H1 (cell line): ENCODE data around the gene GDI2. TPM values are rescaled to one million over a fixed set of nuclear protein-coding genes. Genes with fewer than 3 reads are reported as not detected.
"Not testable (repeated sequence)": the region's sequence is repeated elsewhere in the genome, so short reads cannot be mapped to it uniquely, and the experiment has no call there.

ENCODE experiments used
- CTCF ChIA-PET: fragments of 300-600 bp; sonication (Branson Sonifier 250); formaldehyde crosslinking; loops from one replicate; lab custom pipeline; 2021; ENCODE audit not compliant: partially characterized antibody; lab: Charles Lee
- POLR2A ChIA-PET: fragments of 300-600 bp; sonication (Branson Sonifier 250); formaldehyde crosslinking; loops from one replicate; lab custom pipeline; 2021; ENCODE audit warnings: inconsistent platforms; ENCODE audit not compliant: partially characterized antibody; lab: Charles Lee
- DNase-seq, 2 experiments: peaks; one replicate each; pipeline versions ENCODE4 v3.0.0 to v3.0.0-alpha.2; 2010 to 2022; ENCODE audit warnings: low spot score in 2 of 2, low read depth in 1 of 2, mixed read lengths in 1 of 2
- FAIRE-seq: peaks from 2 replicates; lab custom pipeline; 2011; peaks lifted over from hg19 to GRCh38; lab: Jason Lieb, UNC
- H2AFZ ChIP-seq: 2 replicates; pipeline ENCODE4 v1.8.1; 2012; ENCODE audit warnings: low read length, inconsistent platforms
- H2AK5ac ChIP-seq: 2 replicates; pipeline ENCODE4 v1.6.1; 2013; ENCODE audit warnings: low read depth, low read length
- H2BK120ac ChIP-seq: replicated peaks from 2 replicates; pipeline ENCODE3; 2013; ENCODE audit warnings: low read depth, low read length, inconsistent platforms
- H2BK12ac ChIP-seq: 2 replicates; pipeline ENCODE4 v1.6.1; 2013; ENCODE audit warnings: low read depth, low read length
- H2BK15ac ChIP-seq: 2 replicates; pipeline ENCODE4 v1.6.1; 2013; ENCODE audit warnings: low read length
- H2BK20ac ChIP-seq: 2 replicates; pipeline ENCODE4 v1.6.1; 2013; ENCODE audit warnings: low read length
- H2BK5ac ChIP-seq: 2 replicates; pipeline ENCODE4 v1.6.1; 2013; ENCODE audit warnings: low read depth, low read length
- H3K14ac ChIP-seq: 2 replicates; pipeline ENCODE4 v1.6.1; 2013; ENCODE audit warnings: inconsistent platforms; ENCODE audit not compliant: insufficient read length
- H3K18ac ChIP-seq: 2 replicates; pipeline ENCODE4 v1.6.1; 2013; ENCODE audit warnings: low read length; ENCODE audit errors: extremely low read depth
- H3K23ac ChIP-seq: 2 replicates; pipeline ENCODE4 v1.6.1; 2013; ENCODE audit warnings: inconsistent platforms; ENCODE audit not compliant: insufficient read length
- H3K23me2 ChIP-seq: 2 replicates; pipeline ENCODE4 v1.6.1; 2013; ENCODE audit warnings: low read depth, low read length
- H3K27ac ChIP-seq: 2 replicates; pipeline ENCODE4 v1.6.1; 2011; ENCODE audit warnings: low read depth, low read length, inconsistent platforms
- H3K27me3 ChIP-seq, 4 experiments: replicated peaks in 1 of 4; 1 replicate in 1 of 4; 2 replicates in 3 of 4; pipeline versions ENCODE4 v1.6.1 to v1.8.1; 2011 to 2013; ENCODE audit warnings: low read length in 3 of 4, mild to moderate bottlenecking in 3 of 4, inconsistent platforms in 2 of 4, mixed read lengths in 2 of 4, moderate library complexity in 1 of 4; ENCODE audit not compliant: control insufficient read depth in 3 of 4, insufficient read depth in 3 of 4; ENCODE audit errors: extremely low read depth in 1 of 4
- H3K36me3 ChIP-seq, 4 experiments: 2 replicates each; pipeline versions ENCODE4 v1.6.1 to v1.8.1; 2011 to 2013; ENCODE audit warnings: mild to moderate bottlenecking in 4 of 4, low read length in 3 of 4, moderate library complexity in 2 of 4, control low read depth in 1 of 4, inconsistent platforms in 1 of 4; ENCODE audit not compliant: insufficient read depth in 4 of 4, control insufficient read depth in 2 of 4
- H3K4ac ChIP-seq: replicated peaks from 2 replicates; pipeline ENCODE3; 2013; ENCODE audit warnings: low read length, low read depth, mixed read lengths, inconsistent platforms; ENCODE audit not compliant: insufficient read length
- H3K4me1 ChIP-seq, 4 experiments: replicated peaks in 1 of 4; 1 replicate in 1 of 4; 2 replicates in 3 of 4; pipeline versions ENCODE4 v1.6.1 to v1.8.1; 2011 to 2013; ENCODE audit warnings: low read length in 3 of 4, inconsistent platforms in 2 of 4, mixed read lengths in 1 of 4; ENCODE audit not compliant: insufficient read depth in 4 of 4, control insufficient read depth in 3 of 4
- H3K4me2 ChIP-seq, 2 experiments: 2 replicates each; pipeline versions ENCODE4 v1.6.1 to v1.8.1; 2011 to 2013; ENCODE audit warnings: low read depth in 2 of 2, low read length in 2 of 2, control low read depth in 1 of 2, inconsistent platforms in 1 of 2, mild to moderate bottlenecking in 1 of 2; ENCODE audit not compliant: insufficient read depth in 1 of 2
- H3K4me3 ChIP-seq, 4 experiments: fragments of 200-600, 300-600 bp in 1 of 4; sonication (generic), shearing (Covaris generic), sonication (Bioruptor Twin) in 1 of 4; 2 replicates each; pipeline versions ENCODE4 v1.5.1 to v1.8.1; 2011 to 2016; ENCODE audit warnings: low read length in 4 of 4, low read depth in 3 of 4, control low read depth in 2 of 4, inconsistent platforms in 2 of 4, mild to moderate bottlenecking in 2 of 4, mixed read lengths in 1 of 4, moderate library complexity in 1 of 4; ENCODE audit not compliant: insufficient read depth in 2 of 4; ENCODE audit errors: extremely low read depth in 1 of 4
- H3K56ac ChIP-seq: replicated peaks from 2 replicates; pipeline ENCODE3; 2013; ENCODE audit warnings: low read depth, mild to moderate bottlenecking, mixed read lengths, low read length, inconsistent platforms; ENCODE audit not compliant: insufficient read length
- H3K79me1 ChIP-seq: 2 replicates; pipeline ENCODE4 v1.6.1; 2013; ENCODE audit warnings: low read depth, low read length, control low read depth
- H3K79me2 ChIP-seq, 2 experiments: 2 replicates each; pipeline versions ENCODE4 v1.6.1 to v1.8.1; 2012 to 2013; ENCODE audit warnings: low read length in 2 of 2, mild to moderate bottlenecking in 2 of 2, inconsistent platforms in 1 of 2; ENCODE audit not compliant: insufficient read depth in 2 of 2, control insufficient read depth in 1 of 2
- H3K9ac ChIP-seq, 4 experiments: replicated peaks in 1 of 4; 1 replicate in 1 of 4; 2 replicates in 3 of 4; pipeline versions ENCODE4 v1.6.1 to v1.8.1; 2011 to 2013; ENCODE audit warnings: low read depth in 3 of 4, low read length in 3 of 4, control low read depth in 2 of 4, mild to moderate bottlenecking in 2 of 4, moderate library complexity in 2 of 4, inconsistent platforms in 1 of 4; ENCODE audit errors: extremely low read depth in 1 of 4
- H3K9me3 ChIP-seq, 2 experiments: 2 replicates each; pipeline versions ENCODE4 v1.6.1 to v1.8.1; 2012 to 2013; ENCODE audit warnings: mild to moderate bottlenecking in 2 of 2, moderate library complexity in 2 of 2, control low read depth in 1 of 2, inconsistent platforms in 1 of 2, low read depth in 1 of 2, low read length in 1 of 2, mixed read lengths in 1 of 2; ENCODE audit not compliant: insufficient read depth in 2 of 2
- H4K20me1 ChIP-seq, 2 experiments: replicated peaks in 1 of 2; 2 replicates each; pipeline versions ENCODE3 to v1.8.1; 2011 to 2013; ENCODE audit warnings: inconsistent platforms in 2 of 2, low read length in 2 of 2, mild to moderate bottlenecking in 1 of 2; ENCODE audit not compliant: insufficient read depth in 2 of 2, control insufficient read depth in 1 of 2
- H4K5ac ChIP-seq: 2 replicates; pipeline ENCODE4 v1.6.1; 2013; ENCODE audit warnings: low read length, low read depth, mixed read lengths, inconsistent platforms; ENCODE audit not compliant: insufficient read length
- H4K8ac ChIP-seq: 2 replicates; pipeline ENCODE4 v1.8.0; 2013; ENCODE audit warnings: mild to moderate bottlenecking, moderate library complexity, low read length, inconsistent platforms; ENCODE audit not compliant: insufficient read depth; ENCODE audit errors: extremely low read depth
- H4K91ac ChIP-seq: replicated peaks from 2 replicates; pipeline ENCODE3; 2013; ENCODE audit warnings: low read length, mixed read lengths, inconsistent platforms; ENCODE audit not compliant: insufficient read length
- BACH1 ChIP-seq: IDR thresholded peaks from 2 replicates; pipeline ENCODE4 v1.6.1; 2012; ENCODE audit warnings: low read length, improper control_type of control experiment
- CHD1 ChIP-seq: IDR thresholded peaks from 2 replicates; pipeline ENCODE4 v1.6.1; 2012; ENCODE audit warnings: low read depth, low read length, improper control_type of control experiment
- JUN ChIP-seq: IDR thresholded peaks from 2 replicates; pipeline ENCODE4 v1.6.1; 2011; ENCODE audit warnings: low read depth, mild to moderate bottlenecking, improper control_type of control experiment, low read length
- KDM1A ChIP-seq: fragments of 200-600, 300-600 bp; sonication (generic); IDR thresholded peaks from 2 replicates; pipeline ENCODE4 v1.7.1; 2016; ENCODE audit warnings: mild to moderate bottlenecking, low read length, borderline replicate concordance
- SAP30 ChIP-seq: fragments of 300-600 bp; sonication (generic); IDR thresholded peaks from 2 replicates; pipeline ENCODE4 v1.7.1; 2012; ENCODE audit warnings: low read length, moderate library complexity, mild to moderate bottlenecking, inconsistent platforms; ENCODE audit not compliant: insufficient read depth, insufficient replicate concordance
- SP2 ChIP-seq: IDR thresholded peaks from 2 replicates; pipeline ENCODE4 v1.6.1; 2012; ENCODE audit warnings: mild to moderate bottlenecking, low read length, inconsistent platforms
- SRF ChIP-seq: IDR thresholded peaks from 2 replicates; pipeline ENCODE4 v1.6.1; 2011; ENCODE audit warnings: mild to moderate bottlenecking, low read depth, low read length, moderate library complexity
- YY1 ChIP-seq: IDR thresholded peaks from 2 replicates; pipeline ENCODE4 v1.6.1; 2011; ENCODE audit warnings: low read depth, mild to moderate bottlenecking, low read length
- WGBS, 2 experiments: shearing (Covaris generic) in 1 of 2; methylation state at CpG; one replicate each; pipeline versions ENCODE4 v1.1.6 to v1.1.7; 2013 to 2015; ENCODE audit warnings: low lambda C conversion rate in 2 of 2, mixed read lengths in 2 of 2, inconsistent platforms in 1 of 2, low coverage in 1 of 2, missing lambda C conversion rate in 1 of 2; ENCODE audit not compliant: insufficient replicate concordance in 2 of 2, insufficient coverage in 1 of 2, insufficient read length in 1 of 2; ENCODE audit errors: extremely low coverage in 1 of 2, missing lambda C conversion rate in 1 of 2; 5-methylcytosine and 5-hydroxymethylcytosine counted together
- polyA plus RNA-seq, 7 experiments: library from polyadenylated mRNA; depleted of rRNA in 3 of 7; stranded (reverse) in 5 of 7; unstranded in 2 of 7; fragments of >200 nt in 5 of 7; fragments of 200-250 nt in 2 of 7; gene quantifications; 1 replicate in 5 of 7; 2 replicates in 1 of 7; 4 replicates in 1 of 7; pipeline versions ENCODE4 v1.2.1 to v1.2.3, GENCODE V29; 2011 to 2013; ENCODE audit warnings: missing spikeins in 2 of 7, mixed read lengths in 2 of 7
- total RNA-seq: library from RNA; stranded (reverse); fragmentation: NEBNext Ultra II Directional; extraction: Animal tissue kit (Norgen Biotek cat#: 25700); gene quantifications from 2 replicates; pipeline ENCODE4 v1.2.1, GENCODE V29; 2021
- TF ChIP-seq, protein P1 (sequence below): IDR thresholded peaks from 2 replicates; pipeline ENCODE4 v1.6.1; 2011; ENCODE audit warnings: low read depth, mild to moderate bottlenecking, low read length; ENCODE audit not compliant: insufficient read depth

The GDI2 gene
- total and polyA plus RNA-seq, 2 of the 8 experiments (the other 6 are each of a cell fraction or from before 2014, with no cell fraction given): 168 to 385 TPM

DNA sequence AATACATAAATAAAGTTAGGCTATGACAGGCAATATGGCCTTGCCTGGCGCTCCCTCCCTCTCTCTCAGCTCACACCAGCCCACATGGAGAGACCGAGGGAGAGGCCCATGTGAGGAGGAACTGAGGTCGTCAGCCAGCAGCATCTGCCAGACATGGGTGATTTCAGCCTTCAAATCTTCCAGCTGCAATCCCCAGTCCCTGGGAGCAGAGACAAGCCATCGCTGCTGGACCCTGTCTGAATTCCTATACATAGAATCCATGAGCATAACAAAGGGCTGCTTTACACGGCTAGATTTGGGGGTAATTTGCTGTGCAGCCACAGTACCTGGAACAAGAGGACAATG is 40.9 kb upstream of the GDI2 start (continued):
- TF ChIP-seq SP2: no peak
- no peak for TF ChIP-seq SAP30
- no peak for TF ChIP-seq BACH1
- no peak for TF ChIP-seq CHD1
- TF ChIP-seq, protein P1, sequence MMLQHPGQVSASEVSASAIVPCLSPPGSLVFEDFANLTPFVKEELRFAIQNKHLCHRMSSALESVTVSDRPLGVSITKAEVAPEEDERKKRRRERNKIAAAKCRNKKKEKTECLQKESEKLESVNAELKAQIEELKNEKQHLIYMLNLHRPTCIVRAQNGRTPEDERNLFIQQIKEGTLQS: no peak
- no peak for TF ChIP-seq KDM1A
- TF ChIP-seq YY1: no peak
- TF ChIP-seq JUN: no peak
- no peak for TF ChIP-seq SRF
- TF ChIP-seq, all 59 proteins: peak for 0

DNA sequence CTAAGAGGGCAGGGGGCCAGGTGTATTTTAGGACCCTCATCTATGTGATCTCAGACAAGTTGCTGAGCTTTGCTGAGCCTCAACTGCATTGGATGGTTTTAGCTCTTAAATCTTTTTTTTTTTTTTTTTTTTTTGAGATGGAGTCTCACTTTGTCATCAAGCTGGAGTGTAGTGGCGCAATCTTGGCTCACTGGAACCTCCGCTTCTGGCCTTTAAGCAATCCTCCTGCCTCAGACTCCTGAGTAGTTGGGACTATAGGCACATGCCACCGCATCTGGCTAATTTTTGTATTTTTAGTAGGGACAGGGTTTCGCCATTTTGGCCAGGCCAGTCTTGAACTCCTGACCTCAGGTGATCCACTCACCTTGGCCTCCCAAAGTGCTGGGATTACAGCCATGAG is 33.4 kb upstream of the GDI2 start:
- not testable (repeated sequence) for H3K27ac ChIP-seq, H2AK5ac ChIP-seq, H4K8ac ChIP-seq, H3K23ac ChIP-seq, H2BK12ac ChIP-seq, H3K79me1 ChIP-seq, H3K9me3 ChIP-seq, H2BK5ac ChIP-seq, H2AFZ ChIP-seq, H3K9ac ChIP-seq, H3K18ac ChIP-seq, H4K91ac ChIP-seq, H3K4ac ChIP-seq, H4K5ac ChIP-seq, H3K4me2 ChIP-seq, H3K79me2 ChIP-seq, H3K27me3 ChIP-seq, H4K20me1 ChIP-seq, H3K14ac ChIP-seq, H2BK15ac ChIP-seq, DNase-seq, H3K56ac ChIP-seq, FAIRE-seq, H3K23me2 ChIP-seq, H2BK120ac ChIP-seq, H3K4me3 ChIP-seq, H2BK20ac ChIP-seq, H3K36me3 ChIP-seq, H3K4me1 ChIP-seq
- WGBS, 2 experiments: 88% methylated on average over 4 of the region's 4 CpGs; no CpG with 5 or more reads in 1 of the 2 experiments
- ChIA-PET POLR2A (interaction anchor here (1.5 to 3.0 kb wide), 2 partner anchors 28 to 33 kb away, joined by 3 to 10 read pairs; partner anchors contain the start of gene GDI2), CTCF (interaction anchor here (1.5 kb wide), 1 partner anchor 11 kb away, joined by 5 read pairs; no protein-coding TSS in a partner anchor)
